SK-N-SH treated with all-trans-retinoic acid at 6 μM for 48 hours (cell line): ENCODE data around the gene BIRC7.

Source experiments
- ATAC-seq: fragments of 200-7000 bp; cut with Tn5 transposase; 3 replicates; pipeline ENCODE4 v1.9.1; 2020; ENCODE audit warnings: mild to moderate bottlenecking, moderate library complexity
- ARNTL ChIP-seq: fragments of 450-650 bp; formaldehyde crosslinking; IDR thresholded peaks from 2 replicates; pipeline ENCODE4 v1.5.0; 2020; ENCODE audit warnings: low read depth, mild to moderate bottlenecking, moderate library complexity, borderline replicate concordance
- BACH2 ChIP-seq: fragments of 250-450 bp; sonication (Bioruptor Pico); IDR thresholded peaks from 2 replicates; pipeline ENCODE4 v1.9.0; 2021; ENCODE audit warnings: mild to moderate bottlenecking, borderline replicate concordance
- CSDC2 ChIP-seq: fragments of 250-450 bp; sonication (Bioruptor Pico); IDR thresholded peaks from 2 replicates; pipeline ENCODE4 v1.5.0; 2020; ENCODE audit warnings: mild to moderate bottlenecking, moderate library complexity
- CSRNP3 ChIP-seq: fragments of 250-450 bp; sonication (Bioruptor Pico); IDR thresholded peaks from 2 replicates; pipeline ENCODE4 v1.5.1; 2021; ENCODE audit warnings: mild to moderate bottlenecking, moderate library complexity
- ESRRG ChIP-seq: fragments of 250-450 bp; sonication (Bioruptor Pico); IDR thresholded peaks from 2 replicates; pipeline ENCODE4 v1.6.1; 2021; ENCODE audit warnings: mild to moderate bottlenecking
- GLIS3 ChIP-seq: fragments of 250-450 bp; sonication (Bioruptor Pico); IDR thresholded peaks from 2 replicates; pipeline ENCODE4 v1.5.0; 2020; ENCODE audit warnings: mild to moderate bottlenecking, moderate library complexity
- ISL1 ChIP-seq: fragments of 250-450 bp; sonication (Bioruptor Pico); IDR thresholded peaks from 2 replicates; pipeline ENCODE4 v2.1.2; 2022; ENCODE audit warnings: mild to moderate bottlenecking, moderate library complexity
- OSR1 ChIP-seq: fragments of 250-450 bp; sonication (Bioruptor Pico); IDR thresholded peaks from 2 replicates; pipeline ENCODE4 v1.8.0; 2022; ENCODE audit warnings: moderate library complexity, mild to moderate bottlenecking, inconsistent platforms
- PATZ1 ChIP-seq: fragments of 250-450 bp; sonication (Bioruptor Pico); IDR thresholded peaks from 2 replicates; pipeline ENCODE4 v1.8.0; 2020; ENCODE audit warnings: mild to moderate bottlenecking, moderate library complexity, borderline replicate concordance
- POU6F1 ChIP-seq: fragments of 250-450 bp; sonication (Bioruptor Pico); IDR thresholded peaks from 2 replicates; pipeline ENCODE4 v1.8.0; 2021; ENCODE audit warnings: low read depth, mild to moderate bottlenecking, moderate library complexity, borderline replicate concordance
- PPARA ChIP-seq: fragments of 250-450 bp; sonication (Bioruptor Pico); IDR thresholded peaks from 2 replicates; pipeline ENCODE4 v1.5.0; 2020; ENCODE audit warnings: mild to moderate bottlenecking, borderline replicate concordance
- RARB ChIP-seq: fragments of 250-450 bp; sonication (Bioruptor Pico); IDR thresholded peaks from 2 replicates; pipeline ENCODE4 v1.8.0; 2021; ENCODE audit warnings: mild to moderate bottlenecking, moderate library complexity
- SNAI2 ChIP-seq: fragments of 250-450 bp; sonication (Bioruptor Pico); IDR thresholded peaks from 2 replicates; pipeline ENCODE4 v1.5.0; 2020; ENCODE audit warnings: mild to moderate bottlenecking, moderate library complexity
- TCF4 ChIP-seq: fragments of 250-450 bp; sonication (Bioruptor Pico); IDR thresholded peaks from 2 replicates; pipeline ENCODE4 v1.8.0; 2021; ENCODE audit warnings: mild to moderate bottlenecking, moderate library complexity, borderline replicate concordance
- TOX ChIP-seq: fragments of 250-450 bp; sonication (Bioruptor Pico); IDR thresholded peaks from 2 replicates; pipeline ENCODE4 v1.8.0; 2021; ENCODE audit warnings: mild to moderate bottlenecking, moderate library complexity, borderline replicate concordance
- TSHZ2 ChIP-seq: fragments of 250-450 bp; sonication (Bioruptor Pico); IDR thresholded peaks from 2 replicates; pipeline ENCODE4 v1.5.0; 2020; ENCODE audit warnings: mild to moderate bottlenecking, moderate library complexity
- ZC3H10 ChIP-seq: fragments of 250-450 bp; sonication (Bioruptor Pico); IDR thresholded peaks from 2 replicates; pipeline ENCODE4 v1.5.1; 2021; ENCODE audit warnings: mild to moderate bottlenecking, moderate library complexity
- ZFP3 ChIP-seq: fragments of 250-450 bp; sonication (Bioruptor Pico); IDR thresholded peaks from 2 replicates; pipeline ENCODE4 v1.5.0; 2020; ENCODE audit warnings: mild to moderate bottlenecking, moderate library complexity
- ZFP30 ChIP-seq: fragments of 450-650 bp; formaldehyde crosslinking; IDR thresholded peaks from 2 replicates; pipeline ENCODE4 v1.5.0; 2022; ENCODE audit warnings: mild to moderate bottlenecking, moderate library complexity
- ZNF70 ChIP-seq: fragments of 450-650 bp; formaldehyde crosslinking; IDR thresholded peaks from 2 replicates; pipeline ENCODE4 v1.5.0; 2020; ENCODE audit warnings: mild to moderate bottlenecking, moderate library complexity
- ZNF8 ChIP-seq: fragments of 450-650 bp; formaldehyde crosslinking; IDR thresholded peaks from 2 replicates; pipeline ENCODE4 v1.5.0; 2020; ENCODE audit warnings: mild to moderate bottlenecking, moderate library complexity
- TF ChIP-seq, protein P1 (sequence below): fragments of 250-450 bp; sonication (Bioruptor Pico); IDR thresholded peaks from 2 replicates; pipeline ENCODE4 v1.5.1; 2020; ENCODE audit warnings: low read depth, mild to moderate bottlenecking, moderate library complexity

The BIRC7 gene

GRCh38 chr20:63267691-63268090 lies 32.0 kb downstream of the BIRC7 start:
- no peak for ATAC-seq
- TF ChIP-seq ZNF8 (CRISPR knock-in tag) (no peak), PPARA (no peak), ZC3H10 (no peak), TSHZ2 (CRISPR knock-in tag) (no peak), BACH2 (CRISPR knock-in tag) (no peak), TCF4 (CRISPR knock-in tag) (no peak), ZNF70 (CRISPR knock-in tag) (no peak), CSDC2 (CRISPR knock-in tag) (no peak), OSR1 (CRISPR knock-in tag) (no peak), ZFP30 (CRISPR knock-in tag) (no peak), POU6F1 (CRISPR knock-in tag) (no peak), RARB (CRISPR knock-in tag) (no peak), SNAI2 (CRISPR knock-in tag) (no peak), TOX (CRISPR knock-in tag) (no peak), ESRRG (CRISPR knock-in tag) (no peak), PATZ1 (CRISPR knock-in tag) (no peak)
- TF ChIP-seq, protein P1, sequence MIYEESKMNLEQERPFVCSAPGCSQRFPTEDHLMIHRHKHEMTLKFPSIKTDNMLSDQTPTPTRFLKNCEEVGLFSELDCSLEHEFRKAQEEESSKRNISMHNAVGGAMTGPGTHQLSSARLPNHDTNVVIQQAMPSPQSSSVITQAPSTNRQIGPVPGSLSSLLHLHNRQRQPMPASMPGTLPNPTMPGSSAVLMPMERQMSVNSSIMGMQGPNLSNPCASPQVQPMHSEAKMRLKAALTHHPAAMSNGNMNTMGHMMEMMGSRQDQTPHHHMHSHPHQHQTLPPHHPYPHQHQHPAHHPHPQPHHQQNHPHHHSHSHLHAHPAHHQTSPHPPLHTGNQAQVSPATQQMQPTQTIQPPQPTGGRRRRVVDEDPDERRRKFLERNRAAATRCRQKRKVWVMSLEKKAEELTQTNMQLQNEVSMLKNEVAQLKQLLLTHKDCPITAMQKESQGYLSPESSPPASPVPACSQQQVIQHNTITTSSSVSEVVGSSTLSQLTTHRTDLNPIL: no peak

GRCh38 chr20:63268256-63268655 lies 32.6 kb downstream of the BIRC7 start:
- ATAC-seq: no peak
- TF ChIP-seq ISL1 (CRISPR knock-in tag) (no peak), GLIS3 (CRISPR knock-in tag) (no peak), CSRNP3 (CRISPR knock-in tag) (no peak), TOX (CRISPR knock-in tag) (no peak), ESRRG (CRISPR knock-in tag) (no peak), CSDC2 (CRISPR knock-in tag) (no peak), ZFP3 (CRISPR knock-in tag) (no peak), TSHZ2 (CRISPR knock-in tag) (no peak), ARNTL (no peak), ZC3H10 (no peak), SNAI2 (CRISPR knock-in tag) (no peak), RARB (CRISPR knock-in tag) (no peak), ZFP30 (CRISPR knock-in tag) (no peak), ZNF70 (CRISPR knock-in tag) (no peak), PPARA (no peak), OSR1 (CRISPR knock-in tag) (no peak), BACH2 (CRISPR knock-in tag) (no peak), TCF4 (CRISPR knock-in tag) (no peak), ZNF8 (CRISPR knock-in tag) (no peak)
- TF ChIP-seq, protein P1: no peak
